Measurements from ENCODE around the gene MRTFA. TPM values are rescaled to one million over a fixed set of nuclear protein-coding genes. Genes with fewer than 3 reads are reported as not detected.

The MRTFA gene
- polyA plus RNA-seq, 3 donors, result 15.3 to 19.7 (median 15.8) TPM

DNA sequence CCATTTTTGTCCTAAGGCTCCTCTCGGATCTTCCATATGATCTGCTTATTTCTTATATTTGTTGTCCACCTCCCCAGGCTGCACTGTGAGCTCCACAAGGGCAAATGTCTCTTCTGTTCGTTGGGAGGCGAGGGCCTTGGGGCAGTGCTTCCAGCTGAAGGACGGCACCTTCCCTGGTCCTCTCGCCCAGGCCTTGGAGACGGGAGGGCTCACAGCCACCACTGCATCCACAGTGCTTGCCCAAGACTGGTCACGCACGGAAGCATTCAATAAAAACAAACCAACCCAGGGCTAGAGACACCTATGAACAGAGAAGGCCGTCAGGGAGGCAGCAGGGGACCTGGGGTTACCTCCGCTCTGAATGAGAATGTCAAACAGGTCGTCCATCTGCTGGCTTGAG, 219.9 kb downstream of the MRTFA start:
- no peak overlapping the region for H3K27ac ChIP-seq (ENCODE audit: low read depth, low read length)
- WGBS, 3 donors, result 92 to 97% (median 94%) methylated on average over 11 of the region's 11 CpGs

DNA sequence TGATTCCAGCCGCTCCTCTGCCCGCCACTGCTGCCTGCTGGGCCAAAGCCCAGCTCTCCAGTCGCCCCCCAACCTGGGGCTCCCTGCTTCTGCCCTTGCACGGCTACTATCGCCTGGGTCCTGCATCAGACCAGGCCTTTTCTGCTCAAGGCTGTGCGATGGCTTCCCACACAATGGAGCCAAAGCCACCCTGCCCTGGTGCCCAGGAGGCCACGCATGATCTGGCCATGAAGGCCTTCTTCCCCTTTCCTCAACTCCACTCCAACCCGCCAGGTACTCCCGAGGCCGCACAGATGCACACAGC, 220.3 kb downstream of the MRTFA start:
- H3K27ac ChIP-seq (ENCODE audit: low read depth, low read length), result no peak overlapping the region
- 94 to 96% (median 95%) methylated on average over 9 to 10 of the region's 10 CpGs for WGBS, 3 donors

GRCh38 chr22:40415531-40416266, 220.8 kb downstream of the MRTFA start:
- no peak overlapping the region for H3K27ac ChIP-seq (ENCODE audit: low read depth, low read length)

DNA sequence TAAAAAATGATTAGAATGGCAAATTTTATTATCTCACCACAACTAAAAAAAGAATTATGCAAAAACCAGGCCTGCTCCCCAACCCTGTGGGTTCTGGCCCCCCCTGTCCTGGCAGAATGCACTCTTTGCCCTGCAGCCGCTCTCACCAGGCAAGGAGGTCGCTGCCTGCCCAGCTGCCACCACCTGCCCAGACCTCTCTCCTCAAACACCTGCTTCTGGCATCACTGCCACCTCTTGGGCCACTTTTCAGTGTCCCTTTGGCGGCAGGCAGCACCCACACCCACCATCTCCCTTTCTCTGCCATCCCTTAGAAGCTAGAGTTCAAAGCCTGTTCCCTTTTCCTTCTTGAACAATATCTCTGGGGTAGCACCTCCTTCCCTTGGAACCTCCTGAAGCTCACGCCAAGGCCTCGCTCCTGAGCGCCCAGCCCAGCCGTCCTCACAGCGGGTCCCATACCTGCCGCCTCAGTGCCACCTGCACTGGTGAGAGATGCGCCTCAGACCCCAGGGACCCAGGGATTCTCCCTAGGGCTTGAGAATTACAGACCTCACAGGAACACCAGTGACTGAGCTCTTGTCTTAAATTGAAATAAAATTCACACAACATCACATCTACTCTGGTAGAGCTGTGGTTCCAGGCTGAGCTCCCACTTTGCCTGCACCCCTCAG, 221.5 kb downstream of the MRTFA start:
- 83 to 97% (median 89%) methylated on average over 10 of the region's 10 CpGs for WGBS, 3 donors
- H3K27ac ChIP-seq (ENCODE audit: low read depth, low read length), result no peak overlapping the region

More at GRCh38 chr22:40415531-40416266, 220.8 kb downstream of the MRTFA start:
- 56 to 71% (median 67%) methylated on average over 19 of the region's 19 CpGs for WGBS, 3 donors

DNA sequence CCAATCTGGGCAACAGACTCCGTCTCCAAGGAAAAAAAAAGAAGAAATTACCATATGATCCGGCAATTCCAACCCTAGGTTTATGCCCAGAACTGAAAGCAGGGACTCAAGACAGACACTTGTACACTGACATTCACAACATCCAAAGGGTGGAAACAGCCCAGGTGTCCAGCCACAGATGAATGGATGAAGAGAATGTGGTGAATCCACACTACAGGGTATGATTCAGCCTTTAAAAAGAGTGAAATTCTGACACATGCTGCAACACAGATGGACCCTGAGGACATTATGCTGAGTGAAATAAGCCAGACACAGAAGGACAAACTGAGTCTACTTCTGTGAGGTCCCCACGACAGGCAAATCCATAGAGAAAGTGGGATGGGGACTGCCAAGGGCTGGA, 222.2 kb downstream of the MRTFA start:
- WGBS, 3 donors, result 63 to 74% (median 67%) methylated on average over 3 of the region's 3 CpGs
- no peak overlapping the region for H3K27ac ChIP-seq (ENCODE audit: low read depth, low read length)

GRCh38 chr22:40413873-40414272, 222.6 kb downstream of the MRTFA start:
- 74 to 85% (median 81%) methylated on average over 13 of the region's 13 CpGs for WGBS, 3 donors
- H3K27ac ChIP-seq (ENCODE audit: low read depth, low read length), result no peak overlapping the region

- H3K27ac ChIP-seq (ENCODE audit: low read depth, low read length), result no peak overlapping the region
- WGBS, 3 donors, result 69 to 96% (median 69%) methylated on average over 2 of the region's 2 CpGs
These were observed 224.1 kb downstream of the MRTFA start for GRCh38 chr22:40412441-40412840.

GRCh38 chr22:40411506-40411861, 225.0 kb downstream of the MRTFA start:
- 80 to 89% (median 80%) methylated on average over 7 of the region's 7 CpGs for WGBS, 3 donors
- H3K27ac ChIP-seq (ENCODE audit: low read depth, low read length), result no peak overlapping the region

GRCh38 chr22:40410731-40411505, 225.6 kb downstream of the MRTFA start:
- 85 to 89% (median 88%) methylated on average over 13 of the region's 13 CpGs for WGBS, 3 donors
- H3K27ac ChIP-seq (ENCODE audit: low read depth, low read length), result no peak overlapping the region

DNA sequence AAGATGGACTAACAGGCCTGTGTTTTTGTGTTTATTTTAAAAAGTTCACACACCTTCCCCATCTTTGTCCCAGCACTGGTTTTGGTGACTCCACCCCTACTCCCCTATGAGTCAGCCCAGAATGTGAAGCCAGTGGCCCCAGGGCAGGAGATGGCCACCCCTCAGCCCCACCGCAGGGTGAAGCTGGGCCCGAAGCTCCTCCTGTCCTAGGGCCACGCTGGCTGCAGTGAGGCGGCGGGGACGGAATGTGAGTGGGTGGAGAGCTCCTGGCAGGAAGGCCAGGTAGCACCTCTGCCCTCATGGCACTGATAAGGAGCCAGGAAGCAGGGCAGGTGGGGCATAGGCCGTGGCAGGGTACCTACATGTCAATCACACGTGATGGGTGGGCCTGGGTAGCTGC, 226.2 kb downstream of the MRTFA start:
- whole genome bisulfite sequencing, 3 donors, result 73 to 91% (median 90%) methylated on average over 8 of the region's 8 CpGs
- no peak overlapping the region for H3K27ac ChIP-seq (ENCODE audit: low read depth, low read length)

GRCh38 chr22:40409613-40410113, 226.9 kb downstream of the MRTFA start:
- WGBS, 3 donors, result 92 to 95% (median 93%) methylated on average over 10 to 11 of the region's 11 CpGs
- no peak overlapping the region for H3K27ac ChIP-seq (ENCODE audit: low read depth, low read length)

DNA sequence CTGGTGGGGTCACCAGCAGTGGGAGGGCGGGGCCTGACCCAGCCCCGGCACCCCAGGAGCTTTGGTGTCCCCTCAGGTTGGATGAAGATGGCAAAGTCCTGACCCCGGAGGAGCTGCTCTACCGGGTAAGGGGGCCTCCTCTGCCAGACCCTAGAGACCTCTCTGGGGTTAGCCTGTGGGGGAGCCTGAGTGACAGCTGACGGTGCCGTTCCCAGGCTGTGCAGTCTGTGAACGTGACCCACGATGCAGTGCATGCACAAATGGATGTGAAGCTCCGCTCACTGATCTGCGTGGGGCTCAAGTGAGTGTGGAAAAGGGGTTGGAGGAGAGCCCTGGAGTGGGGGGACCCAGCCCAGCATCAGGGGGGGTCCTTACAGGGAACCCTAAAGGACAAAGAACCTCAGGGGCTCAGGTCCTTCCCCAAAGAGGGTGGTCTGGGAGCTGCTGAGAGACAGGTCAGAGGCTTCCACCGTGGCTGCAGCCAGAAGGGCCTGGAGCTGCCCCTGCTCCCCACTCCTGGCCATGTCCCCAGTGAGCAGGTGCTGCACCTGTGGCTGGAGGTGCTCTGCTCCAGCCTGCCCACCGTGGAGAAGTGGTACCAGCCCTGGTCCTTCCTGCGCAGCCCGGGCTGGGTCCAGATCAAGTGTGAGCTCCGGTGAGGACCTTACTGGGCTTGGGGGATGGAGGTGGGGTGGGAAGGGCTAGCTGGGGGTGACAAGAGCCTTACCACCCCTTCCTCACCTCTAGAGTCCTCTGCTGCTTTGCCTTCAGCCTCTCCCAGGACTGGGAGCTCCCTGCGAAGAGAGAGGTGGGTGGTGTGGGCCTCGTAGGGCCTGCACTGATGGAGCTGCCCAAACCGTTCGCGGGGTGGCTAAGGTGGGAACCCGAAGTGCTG, 227.6 kb downstream of the MRTFA start:
- H3K27ac ChIP-seq (ENCODE audit: low read depth, low read length), result no peak overlapping the region
- WGBS, 3 donors, result 88 to 89% (median 89%) methylated on average over 21 of the region's 21 CpGs

DNA sequence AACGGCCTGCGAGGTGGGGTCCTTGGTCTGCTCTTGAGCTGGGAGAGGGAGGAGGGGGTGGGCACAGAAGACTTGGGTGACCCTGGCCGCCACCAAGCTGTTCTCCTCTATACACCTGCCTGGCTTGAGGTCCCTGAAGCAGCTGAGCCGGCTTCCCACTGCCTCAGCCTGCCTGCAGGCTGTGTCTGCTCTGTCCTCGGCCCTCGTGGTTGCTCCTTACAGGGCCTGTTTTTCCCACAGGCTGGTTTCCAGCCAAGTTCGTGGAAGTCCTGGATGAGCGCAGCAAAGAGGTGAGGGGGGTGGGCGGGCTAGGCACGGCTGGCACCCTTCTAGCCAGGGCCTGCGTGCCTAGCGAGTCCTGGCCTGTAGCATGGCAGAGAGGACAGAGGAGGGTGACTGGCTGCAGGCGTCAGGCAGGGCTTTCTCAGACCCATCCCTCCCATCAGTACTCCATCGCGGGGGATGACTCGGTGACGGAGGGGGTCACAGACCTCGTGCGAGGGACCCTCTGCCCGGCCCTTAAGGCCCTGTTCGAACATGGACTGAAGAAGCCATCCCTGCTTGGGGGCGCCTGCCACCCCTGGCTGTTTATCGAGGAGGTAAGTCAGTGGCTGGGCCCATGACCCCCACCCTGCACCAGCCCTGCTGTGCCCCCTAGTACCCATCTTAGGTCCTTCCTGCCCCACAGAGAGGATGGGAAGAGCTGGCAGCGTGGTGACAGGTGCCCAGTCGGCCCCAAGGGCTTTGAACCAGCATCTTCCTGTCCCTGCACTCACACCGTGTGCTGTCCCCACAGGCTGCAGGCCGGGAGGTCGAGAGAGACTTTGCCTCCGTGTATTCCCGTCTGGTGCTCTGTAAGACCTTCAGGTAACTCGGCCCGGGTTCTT, 228.4 kb downstream of the MRTFA start:
- no peak overlapping the region for H3K27ac ChIP-seq (ENCODE audit: low read depth, low read length)
- 87 to 91% (median 89%) methylated on average over 31 to 32 of the region's 32 CpGs for WGBS, 3 donors

GRCh38 chr22:40407021-40407761, 229.3 kb downstream of the MRTFA start:
- WGBS, 3 donors, result 93 to 95% (median 95%) methylated on average over 36 to 37 of the region's 37 CpGs
- H3K27ac ChIP-seq (ENCODE audit: low read depth, low read length), result no peak overlapping the region

DNA sequence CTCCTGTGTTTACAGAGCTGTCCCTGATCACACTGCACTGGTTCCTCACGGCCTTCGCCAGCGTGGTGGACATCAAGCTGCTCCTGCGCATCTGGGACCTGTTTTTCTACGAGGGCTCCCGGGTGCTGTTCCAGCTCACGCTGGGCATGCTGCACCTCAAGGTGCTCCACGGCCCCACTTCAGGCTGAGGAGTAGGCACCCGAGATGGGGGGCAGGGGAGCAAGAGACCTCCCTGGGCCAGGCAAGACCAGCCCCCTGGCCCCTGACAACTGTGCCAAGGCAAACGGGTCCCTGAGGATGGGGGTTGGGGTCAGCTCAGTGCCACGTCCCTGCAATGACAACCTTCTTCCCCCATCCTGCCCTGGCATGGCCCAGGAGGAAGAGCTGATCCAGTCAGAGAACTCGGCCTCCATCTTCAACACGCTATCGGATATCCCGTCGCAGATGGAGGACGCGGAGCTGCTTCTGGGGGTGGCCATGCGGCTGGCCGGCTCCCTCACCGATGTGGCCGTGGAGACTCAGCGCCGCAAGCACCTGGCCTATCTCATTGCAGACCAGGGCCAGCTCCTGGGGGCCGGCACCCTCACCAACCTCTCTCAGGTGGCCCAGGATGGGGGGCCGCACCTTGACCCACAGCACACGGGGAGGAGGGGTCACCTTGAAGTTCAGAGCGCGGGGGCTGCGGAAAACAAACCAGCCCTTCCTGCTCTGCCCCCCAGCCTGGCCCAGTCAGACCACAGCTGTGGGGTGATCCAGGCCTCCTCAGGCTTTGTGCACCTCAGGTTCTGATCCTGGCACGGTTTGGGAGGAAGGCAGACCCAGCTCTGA, 230.2 kb downstream of the MRTFA start:
- no peak overlapping the region for H3K27ac ChIP-seq (ENCODE audit: low read depth, low read length)
- WGBS, 3 donors, result 92 to 95% (median 95%) methylated on average over 30 to 31 of the region's 31 CpGs
